Adrenal gland (tissue), 5 donors: ENCODE data around the gene VEGFA.

ENCODE experiments used
- CTCF ChIP-seq, 6 experiments: fragments of 450-650 bp in 4 of 6; fragments of 200-600 bp in 2 of 6; sonication (generic) in 1 of 6; IDR thresholded peaks; 1 replicate in 5 of 6; 2 replicates in 1 of 6; pipeline versions ENCODE4 v1.5.1 to v1.8.0; 2016 to 2021; ENCODE audit warnings: antibody characterized with exemption in 6 of 6, mild to moderate bottlenecking in 2 of 6, moderate library complexity in 1 of 6
- POLR2A ChIP-seq, 2 donors: fragments of 450-650 bp; IDR thresholded peaks; one replicate each; pipeline ENCODE4 v1.6.1; 2017; ENCODE audit warnings: antibody characterized with exemption in 2 of 2, mild to moderate bottlenecking in 2 of 2, moderate library complexity in 1 of 2
- donor health status: DM: no; HTN: no; CAD: no.

DNA sequence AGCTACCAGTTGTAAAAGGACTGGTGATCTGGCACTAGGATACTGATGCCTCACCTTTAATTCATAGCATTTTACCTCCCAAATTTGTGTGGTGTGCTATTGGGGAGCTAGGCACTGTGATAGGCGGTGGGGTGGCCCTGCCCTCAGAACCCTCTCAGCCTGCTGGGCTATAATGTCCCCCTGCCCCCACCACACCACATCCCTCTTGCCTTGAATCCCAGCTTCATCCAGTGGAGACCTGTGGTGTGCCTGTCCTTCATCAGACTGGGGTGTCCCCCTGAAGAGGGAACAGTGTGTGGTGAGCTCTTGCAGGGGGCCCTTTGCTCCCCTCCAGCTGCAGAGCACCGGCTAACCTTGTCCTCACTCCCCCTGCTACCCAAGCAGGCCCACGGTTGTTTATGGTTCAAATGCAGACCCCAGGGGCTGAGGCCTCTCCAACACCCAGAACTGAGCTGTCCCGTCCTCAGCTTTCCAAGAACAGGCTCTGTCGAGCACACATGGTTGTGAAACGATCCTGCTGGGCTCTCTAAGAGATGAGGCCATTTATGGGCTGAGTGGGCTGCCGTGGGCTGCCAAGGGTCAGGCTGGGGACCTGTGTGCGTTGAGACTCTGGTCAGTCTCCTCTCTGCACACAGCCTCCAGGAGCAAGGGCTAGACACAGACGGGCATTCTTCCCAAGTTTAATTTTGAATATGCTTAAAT is 26.9 kb upstream of the VEGFA start:
- no peak for TF ChIP-seq CTCF (IDR thresholded peaks at IDR 0.05)
- TF ChIP-seq POLR2A (IDR thresholded peaks at IDR 0.05): no peak
